ENCODE measurements around the gene ARNT2.
"Not testable (repeated sequence)": the region's sequence is repeated elsewhere in the genome, so short reads cannot be mapped to it uniquely, and the experiment has no call there.

ARNT2 gene

GRCh38 chr15:80494756-80495155 is 90.6 kb downstream of the ARNT2 start:
- DNase-seq: no peak

DNA sequence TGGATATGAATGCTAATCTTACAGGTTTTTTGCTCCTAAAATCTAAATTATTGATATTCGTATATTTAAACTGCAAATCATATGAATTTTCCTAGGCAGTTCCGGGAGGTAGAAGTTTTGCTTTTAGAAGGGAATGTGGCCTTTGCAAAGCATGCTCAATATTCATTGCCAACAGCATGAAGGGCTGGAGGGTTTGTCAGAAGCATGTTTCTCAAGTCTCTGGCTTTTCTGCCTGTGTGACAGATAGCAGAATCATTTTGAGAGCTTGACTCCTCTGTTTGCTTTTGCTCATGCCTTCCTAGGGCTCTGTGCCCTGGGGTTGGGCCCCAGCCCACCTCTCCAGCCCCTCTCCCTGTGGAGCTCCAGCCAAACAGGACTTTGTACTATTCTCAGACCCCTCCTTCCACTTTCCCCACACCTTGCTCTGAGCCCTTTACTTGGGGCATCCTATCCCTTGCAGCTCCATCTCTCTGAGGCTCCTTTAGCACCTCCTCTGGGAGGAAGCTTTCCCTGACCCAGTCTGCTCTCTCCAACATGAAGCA is 91.3 kb downstream of the ARNT2 start:
- DNase-seq: no peak

DNA sequence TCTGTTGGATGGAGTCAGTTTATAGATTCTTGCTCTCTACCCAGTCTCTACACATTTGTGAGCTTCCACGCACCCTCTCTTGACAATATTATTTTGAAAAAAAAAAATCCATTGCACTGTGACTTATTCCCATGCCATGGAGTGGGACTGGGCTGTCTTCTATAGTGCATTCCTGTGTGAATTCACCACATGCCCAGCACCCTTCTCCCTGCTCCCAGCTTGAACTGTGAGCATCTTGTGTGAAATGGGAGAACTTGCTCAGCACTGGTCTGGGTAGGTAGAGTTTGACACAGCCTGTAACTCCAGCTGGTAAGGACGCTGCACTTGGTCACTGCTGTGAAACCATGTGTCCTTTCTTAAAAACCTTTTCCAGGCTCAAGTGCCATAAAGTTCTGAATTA is 91.9 kb downstream of the ARNT2 start:
- DNase-seq: no peak

DNA sequence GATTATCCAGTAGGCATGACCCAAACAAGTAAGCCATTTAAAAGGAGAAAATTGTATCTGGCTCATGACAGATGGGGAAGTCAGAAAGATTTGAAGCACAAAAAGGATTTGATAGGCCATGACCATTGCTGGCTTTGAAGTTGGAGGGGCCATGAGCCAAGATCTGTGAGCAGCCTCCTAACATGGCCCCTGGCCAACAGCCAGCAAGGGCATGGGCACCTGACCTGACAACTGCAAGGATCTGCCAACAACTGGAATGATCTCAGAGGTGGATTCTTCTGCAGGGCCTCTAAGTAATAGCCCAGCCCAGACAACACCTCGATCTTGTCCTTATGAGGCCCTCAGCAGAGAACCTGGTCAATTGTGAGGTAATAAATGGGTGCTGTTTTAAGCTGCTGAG is 93.0 kb downstream of the ARNT2 start:
- no peak for DNase-seq

- no peak for DNase-seq
Measured at GRCh38 chr15:80498652-80499051, 94.5 kb downstream of the ARNT2 start.

DNA sequence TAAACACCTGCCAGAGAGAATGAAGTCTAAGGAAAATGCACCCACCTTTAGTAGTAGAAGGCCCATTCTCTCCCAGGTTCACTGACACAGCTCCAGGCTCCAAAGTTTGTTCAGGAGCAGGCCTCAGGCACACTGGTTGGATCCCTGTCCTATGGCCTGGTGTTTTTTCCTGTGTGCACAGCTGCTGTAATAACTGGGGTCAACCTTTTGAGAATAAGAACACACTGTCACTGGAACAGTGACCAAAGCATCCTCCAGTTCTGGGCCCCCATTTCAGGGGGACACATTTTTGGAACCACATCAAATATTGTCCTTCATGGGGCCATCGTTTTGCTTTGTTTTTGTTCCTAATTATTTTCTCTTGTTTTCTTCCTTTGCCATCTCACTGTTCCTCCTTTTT is 95.8 kb downstream of the ARNT2 start:
- no peak for DNase-seq

DNA sequence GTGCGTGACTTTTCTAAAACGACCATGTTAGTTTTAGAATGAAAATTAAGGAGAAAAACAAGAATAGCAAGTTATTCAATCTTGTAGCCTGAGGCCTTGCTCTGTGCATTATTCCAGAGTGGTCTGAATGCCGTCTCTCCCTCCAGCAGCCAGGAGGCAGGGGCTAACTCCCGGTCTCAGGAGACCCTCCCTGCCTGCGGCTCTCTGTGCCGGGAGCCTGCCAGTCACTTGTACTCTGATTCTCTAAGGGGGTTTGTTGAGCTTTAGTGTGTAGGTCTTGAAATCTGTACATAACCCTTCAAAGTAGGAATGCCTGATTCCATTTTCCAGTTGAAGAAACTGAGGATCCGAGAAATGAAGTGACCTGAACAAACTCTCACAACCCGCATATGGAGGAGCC is 97.3 kb downstream of the ARNT2 start:
- DNase-seq: no peak

GRCh38 chr15:80502782-80503181 is 98.6 kb downstream of the ARNT2 start:
- DNase-seq: no peak

DNA sequence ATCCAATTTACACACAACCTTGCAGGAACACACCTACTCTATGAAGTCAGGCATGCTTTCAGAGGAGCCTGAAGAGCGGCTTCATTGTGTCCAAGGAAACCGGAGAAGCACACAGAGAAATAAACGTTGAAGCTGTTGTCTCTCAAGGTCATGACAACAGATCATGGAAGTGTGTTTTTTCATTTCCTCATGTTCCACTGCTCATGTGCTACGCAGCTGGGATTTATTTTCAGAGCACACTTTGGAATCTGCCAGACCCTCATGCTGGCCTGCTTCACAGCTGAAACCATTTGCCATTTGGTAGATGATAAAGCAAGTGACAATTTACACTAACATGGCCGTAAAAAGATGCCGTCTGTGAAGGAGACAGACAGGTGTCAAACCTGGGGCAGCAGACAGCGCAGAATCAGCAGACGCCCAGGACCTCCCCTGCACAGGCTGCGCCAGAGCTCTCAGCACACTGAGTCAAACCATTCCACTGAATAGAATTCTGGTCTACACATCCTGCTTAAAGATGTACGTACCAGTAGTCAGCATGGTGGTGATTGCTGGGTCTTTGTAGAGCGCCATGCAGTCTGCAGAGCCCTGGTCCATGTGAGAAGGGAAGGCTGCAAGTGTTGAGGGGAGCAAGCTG is 99.3 kb downstream of the ARNT2 start:
- DNase-seq: no peak

DNA sequence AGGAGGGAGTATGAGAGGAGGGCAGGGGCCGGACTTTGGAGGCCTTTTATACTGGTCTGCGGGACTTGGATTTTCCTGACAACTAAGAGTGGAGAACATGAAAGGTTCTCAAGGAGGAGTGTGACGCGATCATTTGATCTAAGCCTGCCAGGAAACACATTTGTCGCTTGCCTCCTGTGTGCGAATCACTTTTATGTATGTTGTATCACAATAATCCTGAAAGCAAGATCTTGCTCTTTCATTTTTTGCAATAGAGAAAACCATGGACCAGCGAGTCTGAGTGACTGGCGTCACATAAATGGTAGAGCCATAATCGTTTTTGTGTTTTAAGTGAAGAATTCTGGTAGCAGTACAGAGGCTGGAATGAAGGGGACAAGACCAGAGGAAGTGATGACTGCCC is 100.7 kb downstream of the ARNT2 start:
- no peak for DNase-seq

GRCh38 chr15:80506286-80506893 is 102.2 kb downstream of the ARNT2 start:
- no peak for DNase-seq

DNA sequence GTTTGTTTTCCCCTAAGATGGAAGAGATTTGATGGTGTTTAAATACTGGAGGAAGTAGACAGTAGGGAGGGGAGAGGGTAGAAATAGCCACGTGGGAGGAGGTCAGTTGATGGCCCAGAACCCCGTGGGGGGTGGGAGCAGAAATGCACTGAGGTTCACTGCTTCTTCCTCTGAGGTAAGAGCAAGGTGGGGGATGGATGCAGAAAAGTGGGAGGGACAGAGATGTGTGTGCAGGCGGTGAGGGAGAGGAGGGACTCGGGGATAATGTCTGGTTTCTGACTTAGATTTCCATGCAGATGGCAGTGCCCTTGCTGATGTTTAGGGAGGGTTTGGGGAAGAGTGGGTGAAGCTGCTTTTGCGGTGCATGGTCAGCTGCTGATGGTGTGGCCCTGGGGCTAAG is 102.9 kb downstream of the ARNT2 start:
- DNase-seq: no peak

DNA sequence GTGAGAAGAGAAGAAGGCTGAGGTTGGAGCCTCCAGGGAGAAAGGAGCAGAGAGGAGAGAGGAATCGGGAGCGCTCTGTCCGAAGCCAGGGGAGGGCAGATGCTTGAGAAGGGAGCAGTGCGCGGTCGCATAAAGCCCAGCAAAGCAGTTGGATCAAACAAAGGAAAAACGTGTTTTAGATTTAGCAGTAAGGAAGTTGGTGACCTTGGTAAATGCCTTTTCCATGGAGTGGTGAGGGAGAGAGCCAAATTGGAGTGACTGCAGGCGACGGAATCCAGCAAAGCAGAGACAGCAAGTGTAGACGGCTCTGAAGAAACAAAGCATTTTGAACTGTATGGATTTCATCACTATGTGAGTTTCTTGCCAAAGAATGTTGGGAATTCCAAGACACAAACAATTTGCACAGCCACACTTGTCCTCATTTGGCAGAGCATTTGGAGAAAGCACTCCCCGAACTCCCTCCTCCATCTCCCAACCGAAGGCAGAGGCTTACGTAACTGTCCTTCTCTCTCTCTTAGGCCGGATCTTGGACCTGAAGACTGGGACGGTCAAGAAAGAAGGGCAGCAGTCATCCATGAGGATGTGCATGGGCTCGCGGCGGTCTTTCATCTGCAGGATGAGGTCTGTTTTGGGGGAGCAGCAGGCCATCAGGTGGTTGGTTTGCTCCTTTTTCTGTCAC is 103.6 kb downstream of the ARNT2 start:
- DNase-seq: no peak

- no peak for DNase-seq
Measured at GRCh38 chr15:80508783-80509182, 104.6 kb downstream of the ARNT2 start.

DNA sequence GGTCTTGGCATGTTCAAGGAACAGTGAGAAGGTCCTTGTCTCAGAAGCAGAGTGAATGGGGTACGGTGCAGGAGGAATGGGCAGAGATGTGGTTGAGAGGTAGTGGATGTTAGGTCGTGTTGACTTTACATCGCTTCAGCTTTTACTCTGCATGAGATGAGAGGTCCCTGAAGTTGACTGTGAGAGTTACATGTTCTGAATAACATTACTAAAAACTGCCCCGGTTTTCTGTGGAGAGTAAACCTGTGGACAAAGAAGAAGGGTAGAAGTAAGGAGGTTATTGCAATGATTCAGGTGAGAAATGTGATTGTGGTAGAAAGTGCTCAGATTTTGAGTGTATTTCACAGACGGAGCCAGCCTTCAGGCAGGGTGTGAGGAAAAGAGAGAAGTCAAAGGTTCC is 105.6 kb downstream of the ARNT2 start:
- no peak for DNase-seq

DNA sequence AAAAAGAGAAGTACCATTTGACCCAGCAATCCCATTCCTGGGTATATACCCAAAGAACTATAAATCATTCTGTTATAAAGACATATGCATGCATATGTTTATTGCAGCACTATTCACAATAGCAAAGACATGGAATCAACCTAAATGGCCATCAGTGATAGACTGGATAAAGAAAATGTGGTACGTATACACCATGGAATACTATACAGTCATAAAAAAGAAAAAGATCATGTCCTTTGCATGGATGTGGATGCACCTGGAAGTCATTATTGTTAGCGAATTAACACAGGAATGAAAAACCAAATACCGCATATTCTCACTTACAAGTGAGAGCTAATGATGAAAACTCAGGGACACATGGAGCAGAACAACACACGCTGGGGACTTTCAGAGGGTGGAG is 106.8 kb downstream of the ARNT2 start:
- DNase-seq: not testable (repeated sequence)

DNA sequence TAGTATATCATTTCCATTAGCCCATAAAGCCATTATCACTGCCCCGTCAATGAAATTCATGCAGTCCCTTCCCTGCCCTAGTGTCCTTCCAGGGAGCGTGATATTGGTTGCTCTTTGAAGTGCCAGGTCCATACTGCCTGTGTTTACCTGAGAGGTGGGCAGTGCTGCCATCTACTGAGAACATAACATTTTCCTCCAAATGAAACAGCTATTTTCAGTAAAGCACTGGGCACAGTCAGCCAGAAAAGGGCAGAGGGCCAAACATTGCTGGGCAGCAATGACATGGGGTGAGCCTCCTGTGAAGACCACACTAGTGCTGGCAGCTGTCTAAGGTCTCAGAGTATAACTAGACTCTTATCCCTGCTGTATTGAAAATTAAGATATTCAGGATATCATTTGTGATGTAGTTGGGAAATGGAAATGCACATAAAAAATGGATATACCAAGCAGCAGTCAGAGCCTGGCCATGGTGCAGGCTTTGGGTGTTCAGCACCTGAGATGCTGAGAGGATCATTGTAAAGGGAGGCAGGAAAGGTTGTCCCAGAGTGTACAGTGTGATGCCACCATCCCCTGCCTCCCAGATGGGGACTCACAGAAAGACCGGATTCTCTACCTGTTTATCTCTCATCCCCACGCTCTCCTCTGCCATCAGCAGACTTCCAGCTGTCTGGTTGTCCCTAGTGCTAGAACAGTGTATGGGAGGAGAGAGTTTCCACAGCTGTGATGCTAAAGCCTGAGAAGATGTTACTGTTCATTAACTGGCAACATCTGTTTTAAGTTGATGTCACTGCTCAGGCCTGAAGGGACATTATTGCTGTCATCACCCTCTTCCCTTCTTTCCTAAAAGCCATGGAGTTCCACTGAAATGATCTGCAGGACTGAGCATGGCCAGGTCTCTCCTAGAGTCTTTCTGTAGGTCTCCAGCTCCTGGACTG is 108.8 kb downstream of the ARNT2 start:
- no peak for DNase-seq

GRCh38 chr15:80514071-80514780 is 110.0 kb downstream of the ARNT2 start:
- DNase-seq: no peak

GRCh38 chr15:80517290-80517689 is 113.1 kb downstream of the ARNT2 start:
- DNase-seq: no peak

- no peak for DNase-seq
Measured at GRCh38 chr15:80518522-80518921, 114.3 kb downstream of the ARNT2 start.

GRCh38 chr15:80523746-80524145 is 119.6 kb downstream of the ARNT2 start:
- DNase-seq: no peak

DNA sequence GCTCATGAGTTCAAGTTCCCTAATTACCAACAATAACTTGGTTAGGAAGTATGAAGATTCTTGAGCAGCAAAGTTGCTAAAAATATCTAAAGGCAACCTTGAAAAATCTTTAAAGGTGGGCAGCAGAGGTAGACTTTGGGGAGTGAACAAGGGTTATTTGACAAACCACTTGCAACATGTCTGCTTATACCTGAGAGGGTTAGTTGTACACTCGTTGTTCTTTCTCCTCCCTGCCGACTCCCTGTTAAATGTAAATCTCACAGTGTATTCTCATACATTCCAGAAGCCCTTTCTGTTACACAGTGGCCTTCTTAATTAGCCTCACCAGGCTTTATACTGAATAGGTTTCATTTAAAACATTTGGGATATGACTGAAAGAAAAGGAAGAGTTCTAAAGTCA is 121.7 kb downstream of the ARNT2 start:
- no peak for DNase-seq
